Activated naive CD8-positive, alpha-beta T cell treated with anti-CD3 and anti-CD28 coated beads, Interleukin-2, amount 50 U/mL, for 24 hours (primary cell): ENCODE data around the gene GIN1.

Experiments used
- ATAC-seq: fragments of 150-1000 bp; cut with Tn5 transposase; one replicate; pipeline ENCODE4 v1.10.0; 2021
- DNase-seq: peaks from one replicate; pipeline ENCODE4 v3.0.0; 2021
- H3K27ac Mint-ChIP-seq: one replicate; pipeline ENCODE4 v1.8.0; 2021; ENCODE audit warnings: mild to moderate bottlenecking, mixed read lengths
- H3K27me3 Mint-ChIP-seq: one replicate; pipeline ENCODE4 v1.8.0; 2021; ENCODE audit warnings: mixed read lengths
- H3K36me3 Mint-ChIP-seq: one replicate; pipeline ENCODE4 v1.8.0; 2021; ENCODE audit warnings: low read depth, mixed read lengths
- H3K4me1 Mint-ChIP-seq: one replicate; pipeline ENCODE4 v1.8.0; 2021; ENCODE audit warnings: mixed read lengths
- H3K4me3 Mint-ChIP-seq: one replicate; pipeline ENCODE4 v1.8.0; 2021; ENCODE audit warnings: mild to moderate bottlenecking, moderate library complexity, mixed read lengths
- H3K9me3 Mint-ChIP-seq: one replicate; pipeline ENCODE4 v1.8.0; 2021; ENCODE audit warnings: mixed read lengths

The GIN1 gene

DNA sequence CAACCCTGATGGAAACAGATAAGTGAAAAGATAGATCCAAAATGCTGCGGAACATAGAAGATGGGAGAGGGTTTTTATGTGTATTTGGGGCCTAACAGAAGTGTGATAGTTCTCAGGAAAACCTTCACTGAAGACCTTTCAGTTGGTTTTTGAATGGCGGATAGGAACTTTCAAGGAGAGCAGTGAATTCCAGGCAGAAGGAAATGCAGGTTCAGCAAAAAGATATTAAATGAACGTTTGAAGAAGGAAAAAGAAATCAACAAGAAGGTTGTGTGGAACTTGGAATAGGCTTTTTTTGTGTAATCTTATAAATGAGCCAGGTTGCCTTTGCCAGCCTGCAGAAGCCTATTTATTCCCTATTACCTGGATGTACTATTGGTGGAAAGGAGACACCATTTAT is 2.3 kb upstream of the GIN1 start:
- Mint-ChIP-seq H3K36me3 (peaks cover 3% of the 10 kb centered on the region), H3K27me3 (no peaks in the 10 kb centered on the region), H3K4me3 (no peak overlapping the region), H3K27ac (no peak overlapping the region), H3K9me3 (no peaks in the 10 kb centered on the region), H3K4me1 (peaks cover 41% of the 10 kb centered on the region)
- DNase-seq: no peak
- ATAC-seq: no peak

DNA sequence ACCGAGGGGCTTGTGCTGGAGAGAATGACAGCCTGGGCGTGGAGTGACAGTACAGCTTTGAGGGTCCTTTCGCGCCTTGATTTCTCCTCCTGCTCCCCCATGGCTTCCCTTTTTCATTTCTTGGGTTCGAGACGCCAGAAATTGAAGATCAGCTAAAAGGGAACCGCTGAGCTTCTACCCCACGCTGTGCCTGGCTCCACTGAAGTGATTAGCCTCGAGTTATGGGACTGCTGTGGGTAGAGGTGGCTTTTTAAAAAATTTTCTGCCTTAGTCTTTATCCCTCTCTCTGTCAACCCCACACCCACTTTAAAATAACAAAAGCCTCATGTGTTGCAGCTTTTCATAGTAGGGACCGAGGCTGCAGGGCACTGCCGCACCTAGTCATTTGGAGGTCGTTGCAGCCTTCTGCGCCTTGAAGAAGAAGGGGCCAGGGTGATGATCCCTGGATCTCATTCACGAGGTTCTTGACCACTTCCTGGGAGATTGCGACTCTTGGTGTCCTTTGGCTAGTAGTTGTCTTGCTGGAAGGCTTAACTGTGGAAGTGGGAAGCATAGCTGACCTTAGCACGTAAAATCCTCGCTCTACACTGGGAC is 766 bp upstream of the GIN1 start:
- Mint-ChIP-seq H3K27ac (peak overlapping the region; percentile 100), H3K4me1 (peaks cover 36% of the 10 kb centered on the region), H3K4me3 (peak overlapping the region; percentile 98), H3K9me3 (no peaks in the 10 kb centered on the region), H3K36me3 (peaks cover 2% of the 10 kb centered on the region), H3K27me3 (no peaks in the 10 kb centered on the region)
- DNase-seq: peak; percentile 6
- ATAC-seq: no peak

- peaks cover 4% of the 10 kb centered on the region for H3K36me3 Mint-ChIP-seq
- no peaks in the 10 kb centered on the region for H3K9me3 Mint-ChIP-seq
- peak overlapping the region; percentile 98 for H3K4me3 Mint-ChIP-seq
- peaks cover 36% of the 10 kb centered on the region for H3K4me1 Mint-ChIP-seq
- DNase-seq: no peak
- no peaks in the 10 kb centered on the region for H3K27me3 Mint-ChIP-seq
- ATAC-seq: no peak
- H3K27ac Mint-ChIP-seq: peak overlapping the region; percentile 100
Measured at GRCh38 chr5:103119070-103119764, 721 bp downstream of the GIN1 start.

DNA sequence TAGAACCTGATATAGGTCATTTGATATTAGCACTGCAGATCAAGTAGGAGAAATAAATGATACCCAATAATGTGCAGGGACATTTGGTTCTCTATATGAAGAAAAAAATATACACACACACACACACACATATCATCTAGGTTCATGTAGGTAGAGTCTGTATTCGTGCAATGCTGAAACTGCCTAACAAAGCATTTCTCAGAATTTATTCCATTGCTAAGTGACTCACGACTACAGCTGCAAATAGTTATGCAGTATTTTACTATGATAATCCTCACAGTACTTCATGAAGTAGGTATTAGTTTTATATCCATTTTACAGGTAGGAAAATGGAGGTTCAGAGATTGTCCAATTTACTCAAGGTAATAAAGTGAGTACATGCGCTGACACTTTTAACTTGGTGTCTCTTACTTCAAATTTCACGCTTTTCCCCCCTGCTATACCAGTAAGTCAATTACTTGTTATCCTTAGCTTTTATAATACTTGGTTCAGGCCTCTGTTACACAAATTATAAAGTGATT is 2.4 kb downstream of the GIN1 start:
- H3K27ac Mint-ChIP-seq: no peak overlapping the region
- no peak for ATAC-seq

DNA sequence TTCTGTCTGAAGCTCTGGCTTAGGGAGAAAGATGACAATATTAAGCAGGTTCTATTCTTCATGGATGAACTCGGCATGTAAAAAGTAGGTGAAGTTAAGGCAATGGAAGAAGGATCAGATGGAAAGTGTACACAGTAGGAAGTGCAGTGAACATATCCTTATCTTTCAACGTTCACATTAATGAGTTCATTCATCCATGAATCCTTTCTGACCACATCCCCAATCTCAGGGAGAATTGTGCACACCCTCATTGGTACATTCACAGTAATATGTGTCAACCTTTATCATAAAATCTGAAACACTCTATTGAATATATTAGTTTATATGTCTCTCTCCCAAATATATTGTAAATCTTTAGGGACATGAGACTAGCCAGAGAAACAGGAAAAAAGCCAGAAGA is 5.5 kb downstream of the GIN1 start:
- DNase-seq: no peak
- Mint-ChIP-seq H3K4me1 (peaks cover 39% of the 10 kb centered on the region), H3K9me3 (peaks cover 4% of the 10 kb centered on the region), H3K36me3 (peaks cover 10% of the 10 kb centered on the region), H3K27me3 (no peaks in the 10 kb centered on the region), H3K27ac (no peak overlapping the region), H3K4me3 (no peak overlapping the region)
- no peak for ATAC-seq

More for the DNA sequence above, 2.4 kb downstream of the GIN1 start:
- Mint-ChIP-seq H3K4me1 (peaks cover 36% of the 10 kb centered on the region), H3K9me3 (no peaks in the 10 kb centered on the region), H3K4me3 (no peak overlapping the region), H3K36me3 (peaks cover 2% of the 10 kb centered on the region), H3K27me3 (no peaks in the 10 kb centered on the region)
- DNase-seq: no peak

DNA sequence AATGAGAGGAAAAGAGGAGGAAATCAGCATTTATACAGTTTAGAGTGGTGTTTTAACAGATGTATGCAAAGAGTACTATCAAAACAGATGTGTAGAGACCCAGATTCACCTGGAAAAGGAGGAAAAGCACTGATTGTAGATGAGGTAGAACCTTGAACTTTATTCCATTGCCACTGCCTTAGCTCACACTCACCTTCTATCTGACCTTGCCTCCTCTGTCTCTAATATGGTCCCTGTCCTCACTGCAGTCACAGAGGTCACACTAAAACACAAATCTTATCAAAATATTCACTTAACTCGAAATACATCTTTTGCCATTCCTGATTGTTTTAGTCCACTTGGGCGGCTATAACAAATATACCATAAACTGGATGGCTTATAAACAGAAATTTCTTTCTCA is 7.0 kb downstream of the GIN1 start:
- Mint-ChIP-seq H3K27me3 (no peaks in the 10 kb centered on the region), H3K4me3 (no peak overlapping the region), H3K36me3 (peaks cover 14% of the 10 kb centered on the region), H3K9me3 (peaks cover 4% of the 10 kb centered on the region), H3K27ac (no peak overlapping the region), H3K4me1 (peaks cover 34% of the 10 kb centered on the region)
- DNase-seq (no peak), ATAC-seq (no peak)

DNA sequence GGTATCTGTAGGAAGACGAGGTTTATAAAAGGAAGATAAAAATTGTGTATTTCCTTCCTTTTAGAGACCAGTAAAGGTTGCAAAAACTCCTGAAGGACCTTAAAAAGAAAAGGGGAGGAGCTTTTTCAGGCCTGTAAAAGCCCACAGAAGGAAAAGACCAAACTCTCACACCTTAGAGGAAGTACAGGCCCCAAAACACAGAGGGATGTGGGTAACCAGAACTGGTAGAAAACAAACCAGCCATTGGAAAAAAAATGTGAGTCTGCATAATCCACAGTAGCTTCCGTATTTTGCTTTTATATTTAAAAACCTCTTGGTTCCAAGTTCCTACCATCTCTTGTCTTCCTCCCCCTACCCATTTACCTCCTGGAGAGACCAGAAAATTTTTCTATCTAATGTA is 8.5 kb downstream of the GIN1 start:
- H3K4me3 Mint-ChIP-seq: peak overlapping the region; percentile 56
- peaks cover 16% of the 10 kb centered on the region for H3K36me3 Mint-ChIP-seq
- peak; percentile 69 for ATAC-seq
- H3K27ac Mint-ChIP-seq: peak overlapping the region; percentile 83
- DNase-seq: no peak
- H3K27me3 Mint-ChIP-seq: no peaks in the 10 kb centered on the region
- H3K9me3 Mint-ChIP-seq: peaks cover 4% of the 10 kb centered on the region
- H3K4me1 Mint-ChIP-seq: peaks cover 28% of the 10 kb centered on the region

DNA sequence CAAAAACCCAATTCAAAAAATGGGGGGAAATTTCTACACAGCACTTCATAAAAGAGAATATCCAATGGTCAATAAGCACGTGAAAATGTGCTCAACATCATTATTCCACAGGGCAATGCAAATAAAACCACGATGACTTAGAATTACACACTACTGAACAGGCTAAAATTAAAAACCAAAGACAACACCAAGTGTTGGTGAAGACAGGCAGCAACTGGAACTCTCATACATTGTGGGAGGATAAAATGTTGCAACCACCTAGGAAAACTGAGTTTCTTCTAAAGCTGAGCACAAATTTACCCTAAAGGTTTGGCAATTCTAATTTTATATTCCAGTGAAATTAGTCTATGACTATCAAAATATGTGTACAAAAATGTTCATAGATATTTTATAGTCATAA is 9.5 kb downstream of the GIN1 start:
- peaks cover 28% of the 10 kb centered on the region for H3K4me1 Mint-ChIP-seq
- H3K27ac Mint-ChIP-seq: no peak overlapping the region

DNA sequence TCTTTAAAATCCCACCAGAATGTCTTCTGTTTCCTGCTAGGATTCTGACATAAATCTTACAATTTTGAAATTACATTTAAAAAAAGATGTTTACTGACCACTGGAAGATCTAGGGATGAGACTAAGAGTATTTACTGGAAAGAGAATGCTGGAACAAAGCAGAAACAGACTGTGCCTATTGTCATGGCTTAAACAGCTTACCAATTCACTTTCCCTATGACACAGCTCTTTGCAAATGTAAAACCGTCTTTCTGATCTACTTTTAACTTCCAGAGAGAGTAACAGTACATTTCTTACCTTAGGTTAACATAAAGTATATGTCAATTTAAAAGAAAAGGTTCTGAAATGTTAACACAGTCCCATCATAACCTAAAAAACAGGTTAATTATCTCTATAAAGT is 10.7 kb downstream of the GIN1 start:
- Mint-ChIP-seq H3K4me1 (peaks cover 28% of the 10 kb centered on the region), H3K9me3 (peaks cover 4% of the 10 kb centered on the region), H3K4me3 (no peak overlapping the region), H3K27ac (no peak overlapping the region), H3K36me3 (peaks cover 18% of the 10 kb centered on the region), H3K27me3 (no peaks in the 10 kb centered on the region)
- ATAC-seq: no peak
- DNase-seq: no peak

More for the DNA sequence above, 9.5 kb downstream of the GIN1 start:
- Mint-ChIP-seq H3K4me3 (no peak overlapping the region), H3K36me3 (peaks cover 16% of the 10 kb centered on the region), H3K27me3 (no peaks in the 10 kb centered on the region), H3K9me3 (peaks cover 4% of the 10 kb centered on the region)
- no peak for DNase-seq
- no peak for ATAC-seq

DNA sequence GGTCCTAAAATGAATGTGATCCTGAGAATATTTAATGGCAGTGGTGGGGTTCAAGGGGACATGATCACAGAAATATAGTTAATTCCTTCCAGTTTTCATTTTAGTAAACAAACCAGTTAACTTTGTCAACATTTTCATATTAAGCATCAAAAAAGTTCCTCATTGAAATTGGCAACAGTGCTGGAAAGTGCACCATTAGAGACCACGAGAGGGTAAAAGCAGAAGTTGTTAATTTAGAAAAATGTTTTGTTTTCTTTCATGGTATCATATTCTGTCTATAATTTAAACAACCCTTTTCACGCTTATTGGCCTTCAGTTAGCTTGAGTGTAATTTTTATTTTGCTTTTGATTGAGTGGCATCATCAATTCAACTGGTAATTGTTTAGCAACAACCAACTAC is 11.9 kb downstream of the GIN1 start:
- no peak for ATAC-seq
- Mint-ChIP-seq H3K36me3 (peaks cover 19% of the 10 kb centered on the region), H3K4me1 (peaks cover 25% of the 10 kb centered on the region), H3K27me3 (no peaks in the 10 kb centered on the region), H3K27ac (no peak overlapping the region), H3K9me3 (peaks cover 4% of the 10 kb centered on the region), H3K4me3 (no peak overlapping the region)
- no peak for DNase-seq

DNA sequence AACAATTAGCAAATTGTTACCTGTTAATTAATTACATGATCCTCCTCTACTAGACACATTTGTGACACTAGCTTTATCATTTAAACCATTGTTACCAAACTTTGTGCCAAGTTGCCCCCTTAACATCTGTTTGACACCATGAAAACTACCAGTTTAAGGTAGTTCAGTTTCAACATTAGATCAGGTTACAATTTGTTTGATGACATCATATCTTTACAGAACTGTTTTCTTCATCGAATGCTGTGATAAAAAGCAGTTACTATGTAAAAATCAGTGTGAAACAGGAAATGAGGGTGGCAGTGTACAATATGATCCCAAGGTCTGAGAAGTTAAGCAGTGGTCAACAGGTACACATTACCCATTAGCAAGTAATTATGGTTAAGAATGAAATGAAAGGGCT is 17.7 kb downstream of the GIN1 start:
- no peak for DNase-seq
- no peaks in the 10 kb centered on the region for H3K27me3 Mint-ChIP-seq
- no peak overlapping the region for H3K4me3 Mint-ChIP-seq
- H3K27ac Mint-ChIP-seq: no peak overlapping the region
- H3K36me3 Mint-ChIP-seq: peaks cover 14% of the 10 kb centered on the region
- no peaks in the 10 kb centered on the region for H3K4me1 Mint-ChIP-seq
- no peaks in the 10 kb centered on the region for H3K9me3 Mint-ChIP-seq
- no peak for ATAC-seq

DNA sequence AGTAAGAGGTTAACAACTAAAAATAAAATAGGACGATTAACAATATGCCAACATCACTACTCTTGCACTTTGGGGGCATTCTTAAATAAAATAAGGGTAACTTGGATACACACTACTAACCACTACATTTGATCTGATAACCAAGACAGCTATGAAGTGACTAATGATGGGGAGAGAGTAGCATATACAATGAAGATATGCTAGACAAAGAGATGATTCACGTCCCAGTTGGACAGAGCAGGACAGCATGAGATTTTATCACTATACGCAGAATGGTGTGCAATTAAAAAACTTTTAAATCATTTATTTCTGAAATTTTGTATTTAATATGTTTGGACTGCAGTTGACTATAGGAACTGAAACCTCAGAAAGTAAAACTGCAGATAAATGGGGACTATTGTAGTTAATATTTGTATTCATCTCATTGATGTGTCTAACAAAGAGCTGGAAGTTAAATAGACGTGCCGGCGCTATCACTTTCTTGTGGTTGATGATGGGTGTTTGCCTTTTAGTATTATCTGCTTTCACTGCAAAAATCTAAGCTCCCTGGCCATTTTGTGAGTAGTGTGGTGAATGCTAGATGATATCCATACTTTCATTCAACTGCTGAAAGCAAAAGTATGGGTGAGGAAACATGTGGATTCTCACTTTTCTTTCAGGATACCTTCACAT is 18.7 kb downstream of the GIN1 start:
- no peaks in the 10 kb centered on the region for H3K27me3 Mint-ChIP-seq
- no peaks in the 10 kb centered on the region for H3K4me1 Mint-ChIP-seq
- DNase-seq (no peak), ATAC-seq (no peak)
- H3K36me3 Mint-ChIP-seq: peaks cover 21% of the 10 kb centered on the region
- H3K9me3 Mint-ChIP-seq: no peaks in the 10 kb centered on the region
- H3K27ac Mint-ChIP-seq: no peak overlapping the region
- no peak overlapping the region for H3K4me3 Mint-ChIP-seq

DNA sequence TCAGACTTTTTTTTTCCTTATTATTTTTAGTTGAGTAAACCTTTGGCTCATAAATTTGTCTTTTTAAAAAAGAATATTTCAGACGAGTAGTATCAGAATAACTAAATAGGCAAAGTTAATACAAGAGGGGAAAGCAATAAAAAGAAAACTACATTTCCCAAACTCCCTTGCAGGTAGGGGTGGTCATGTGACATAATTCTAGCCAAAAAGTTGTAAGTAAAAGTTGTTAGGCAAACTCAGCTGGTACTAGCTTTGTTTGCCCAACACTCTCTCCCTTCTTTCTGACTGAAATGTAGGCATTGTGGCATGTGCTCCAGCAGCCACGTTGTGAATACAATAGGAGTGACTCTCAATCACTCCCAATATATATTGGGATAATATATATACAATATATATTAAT is 20.9 kb downstream of the GIN1 start:
- H3K4me1 Mint-ChIP-seq: no peaks in the 10 kb centered on the region
- H3K4me3 Mint-ChIP-seq: no peak overlapping the region
- no peaks in the 10 kb centered on the region for H3K27me3 Mint-ChIP-seq
- H3K36me3 Mint-ChIP-seq: peaks cover 19% of the 10 kb centered on the region
- no peaks in the 10 kb centered on the region for H3K9me3 Mint-ChIP-seq
- DNase-seq: no peak
- ATAC-seq: no peak
- H3K27ac Mint-ChIP-seq: no peak overlapping the region

DNA sequence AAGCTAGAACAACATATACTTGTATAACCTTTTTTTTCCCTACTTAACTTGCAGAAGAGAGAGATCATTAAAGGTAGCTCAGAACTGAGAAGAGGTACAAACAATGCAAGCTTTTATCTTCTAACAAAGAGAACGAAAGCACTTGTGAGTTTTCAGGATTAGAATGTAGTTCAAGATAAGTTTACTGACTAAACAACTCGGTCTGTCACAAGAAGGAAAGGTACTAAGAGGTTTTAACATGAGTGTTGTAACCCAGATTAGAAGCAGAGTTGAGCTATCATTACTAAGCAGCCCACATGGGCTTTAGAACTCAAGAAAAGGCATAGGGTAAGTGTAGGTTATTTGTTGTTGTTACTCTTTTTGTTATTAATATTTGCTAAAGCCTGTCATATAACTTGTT is 25.2 kb downstream of the GIN1 start:
- H3K36me3 Mint-ChIP-seq: peaks cover 23% of the 10 kb centered on the region
- no peaks in the 10 kb centered on the region for H3K27me3 Mint-ChIP-seq
- H3K4me3 Mint-ChIP-seq: no peak overlapping the region
- no peak overlapping the region for H3K27ac Mint-ChIP-seq
- DNase-seq (no peak), ATAC-seq (no peak)
- H3K9me3 Mint-ChIP-seq: no peaks in the 10 kb centered on the region
- H3K4me1 Mint-ChIP-seq: no peaks in the 10 kb centered on the region

- H3K36me3 Mint-ChIP-seq: peaks cover 27% of the 10 kb centered on the region
- DNase-seq: no peak
- ATAC-seq: no peak
- no peak overlapping the region for H3K27ac Mint-ChIP-seq
- no peaks in the 10 kb centered on the region for H3K27me3 Mint-ChIP-seq
- no peaks in the 10 kb centered on the region for H3K4me1 Mint-ChIP-seq
- no peak overlapping the region for H3K4me3 Mint-ChIP-seq
- no peaks in the 10 kb centered on the region for H3K9me3 Mint-ChIP-seq
Measured at GRCh38 chr5:103093727-103094126, 26.2 kb downstream of the GIN1 start.
